ENCODE measurements around the gene CGB5. TPM values are rescaled to one million over a fixed set of nuclear protein-coding genes. Genes with fewer than 3 reads are reported as not detected.

The CGB5 gene
- total RNA-seq, 1 experiment from 2014 or later, result not detected

GRCh38 chr19:49006905-49007304 is 36.7 kb upstream of the CGB5 start:
- TF ChIP-seq EZH2 (IDR thresholded peaks at IDR 0.05; ENCODE audit: borderline replicate concordance, low read depth, low read length, poor library complexity, severe bottlenecking), result no peak
- TF ChIP-seq CTCF (conservative IDR thresholded peaks at IDR 0.05; ENCODE audit: low read depth, low read length), result no peak
- ChIA-PET POLR2A (ENCODE audit: low non-redundant PET) (no interaction called here), CTCF (no interaction called here)
- Histone ChIP-seq H3K4me1 (ENCODE audit: insufficient read depth, low read length, poor library complexity, severe bottlenecking) (no peaks in the 10 kb centered on the region), H3K9me3 (ENCODE audit: low read depth, low read length, poor library complexity, severe bottlenecking) (no peaks in the 10 kb centered on the region), H3K36me3 (ENCODE audit: insufficient read depth, low read length, poor library complexity, severe bottlenecking) (peaks cover 72% of the 10 kb centered on the region), H3K4me3 (ENCODE audit: low read depth, low read length, poor library complexity, severe bottlenecking) (no peak overlapping the region), H3K27me3 (replicated peaks; ENCODE audit: insufficient read depth, low read depth, low read length, poor library complexity) (no peaks in the 10 kb centered on the region), H3K27ac (ENCODE audit: low read depth, low read length, poor library complexity, severe bottlenecking) (no peak overlapping the region)
- intact Hi-C loops (cut with micrococcal nuclease; ENCODE audit: unreplicated experiment), result no loop called here
- no TSS peak for BruUV-seq (replicated peaks)
- no peak for DNase-seq (ENCODE audit: low spot score)

DNA sequence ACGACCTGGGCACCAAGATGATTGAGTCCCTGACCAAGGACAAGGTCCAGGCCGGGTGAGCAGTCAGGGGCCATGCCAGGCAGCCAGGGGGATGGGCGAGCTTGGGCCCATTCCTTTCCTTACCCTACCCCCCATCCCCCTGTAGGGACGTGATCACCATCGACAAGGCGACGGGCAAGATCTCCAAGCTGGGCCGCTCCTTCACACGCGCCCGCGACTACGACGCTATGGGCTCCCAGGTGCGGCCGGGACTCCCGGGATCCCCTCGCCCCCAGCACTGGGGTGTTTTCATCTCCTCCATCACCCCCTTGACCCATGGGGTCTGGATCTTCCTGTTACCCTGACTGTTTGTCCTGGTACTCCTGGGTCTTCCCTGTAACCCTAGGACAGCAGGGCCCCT is 33.8 kb upstream of the CGB5 start:
- intact Hi-C loops (cut with micrococcal nuclease; ENCODE audit: unreplicated experiment), result no loop called here
- CTCF ChIA-PET, result no interaction called here
- Histone ChIP-seq H3K4me3 (ENCODE audit: low read depth, low read length, poor library complexity, severe bottlenecking) (no peak overlapping the region), H3K36me3 (ENCODE audit: insufficient read depth, low read length, poor library complexity, severe bottlenecking) (peaks cover 48% of the 10 kb centered on the region), H3K27me3 (replicated peaks; ENCODE audit: insufficient read depth, low read depth, low read length, poor library complexity) (no peaks in the 10 kb centered on the region), H3K4me1 (ENCODE audit: insufficient read depth, low read length, poor library complexity, severe bottlenecking) (no peaks in the 10 kb centered on the region), H3K9me3 (ENCODE audit: low read depth, low read length, poor library complexity, severe bottlenecking) (no peaks in the 10 kb centered on the region), H3K27ac (ENCODE audit: low read depth, low read length, poor library complexity, severe bottlenecking) (no peak overlapping the region)
- TF ChIP-seq CTCF (conservative IDR thresholded peaks at IDR 0.05; ENCODE audit: low read depth, low read length) (no peak), EZH2 (IDR thresholded peaks at IDR 0.05; ENCODE audit: borderline replicate concordance, low read depth, low read length, poor library complexity, severe bottlenecking) (no peak)
- BruUV-seq (replicated peaks), result no TSS peak
- POLR2A ChIA-PET (ENCODE audit: low non-redundant PET), result interaction anchor here (0.7 kb wide), 1 partner anchor 32 kb away, joined by 9 read pairs; no protein-coding TSS in a partner anchor
- no peak for DNase-seq (ENCODE audit: low spot score)

DNA sequence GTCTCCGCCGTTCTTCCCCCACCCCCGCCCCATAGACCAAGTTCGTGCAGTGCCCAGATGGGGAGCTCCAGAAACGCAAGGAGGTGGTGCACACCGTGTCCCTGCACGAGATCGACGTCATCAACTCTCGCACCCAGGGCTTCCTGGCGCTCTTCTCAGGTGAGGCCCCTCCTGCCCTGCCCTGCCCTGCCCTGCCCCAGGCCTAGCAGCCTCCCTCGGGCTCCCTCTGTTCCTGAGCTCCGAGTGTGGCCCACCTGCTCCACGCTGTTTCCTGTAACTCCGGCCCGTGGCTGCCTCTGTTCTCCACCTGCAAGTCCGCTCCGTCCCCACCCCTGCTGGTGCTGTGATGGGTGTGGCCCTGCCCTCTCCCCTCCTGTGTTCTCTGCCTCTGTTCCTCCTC is 33.2 kb upstream of the CGB5 start:
- POLR2A ChIA-PET (ENCODE audit: low non-redundant PET), result no interaction called here
- no peaks in the 10 kb centered on the region for H3K4me1 ChIP-seq (ENCODE audit: insufficient read depth, low read length, poor library complexity, severe bottlenecking)

More for the DNA sequence above, 33.2 kb upstream of the CGB5 start:
- DNase-seq (ENCODE audit: low spot score), result no peak
- CTCF ChIA-PET, result no interaction called here
- Histone ChIP-seq H3K36me3 (ENCODE audit: insufficient read depth, low read length, poor library complexity, severe bottlenecking) (peaks cover 44% of the 10 kb centered on the region), H3K27me3 (replicated peaks; ENCODE audit: insufficient read depth, low read depth, low read length, poor library complexity) (no peaks in the 10 kb centered on the region), H3K27ac (ENCODE audit: low read depth, low read length, poor library complexity, severe bottlenecking) (no peak overlapping the region), H3K9me3 (ENCODE audit: low read depth, low read length, poor library complexity, severe bottlenecking) (no peaks in the 10 kb centered on the region), H3K4me3 (ENCODE audit: low read depth, low read length, poor library complexity, severe bottlenecking) (no peak overlapping the region)
- TF ChIP-seq EZH2 (IDR thresholded peaks at IDR 0.05; ENCODE audit: borderline replicate concordance, low read depth, low read length, poor library complexity, severe bottlenecking) (no peak), CTCF (conservative IDR thresholded peaks at IDR 0.05; ENCODE audit: low read depth, low read length) (no peak)
- BruUV-seq (replicated peaks), result no TSS peak
- intact Hi-C loops (cut with micrococcal nuclease; ENCODE audit: unreplicated experiment), result no loop called here

Measured in A673 (cell line).